H1 (cell line): ENCODE measurements around the gene LMNA. TPM values are rescaled to one million over a fixed set of nuclear protein-coding genes. Genes with fewer than 3 reads are reported as not detected.
"Not testable (repeated sequence)": the region's sequence is repeated elsewhere in the genome, so short reads cannot be mapped to it uniquely, and the experiment has no call there.

Experiments
- CTCF ChIA-PET: fragments of 300-600 bp; sonication (Branson Sonifier 250); formaldehyde crosslinking; loops from one replicate; lab custom pipeline; 2021; ENCODE audit not compliant: partially characterized antibody; lab: Charles Lee
- POLR2A ChIA-PET: fragments of 300-600 bp; sonication (Branson Sonifier 250); formaldehyde crosslinking; loops from one replicate; lab custom pipeline; 2021; ENCODE audit warnings: inconsistent platforms; ENCODE audit not compliant: partially characterized antibody; lab: Charles Lee
- DNase-seq, 2 experiments: peaks; one replicate each; pipeline versions ENCODE4 v3.0.0 to v3.0.0-alpha.2; 2010 to 2022; ENCODE audit warnings: low spot score in 2 of 2, low read depth in 1 of 2, mixed read lengths in 1 of 2
- FAIRE-seq: peaks from 2 replicates; lab custom pipeline; 2011; peaks lifted over from hg19 to GRCh38; lab: Jason Lieb, UNC
- H2AFZ ChIP-seq: 2 replicates; pipeline ENCODE4 v1.8.1; 2012; ENCODE audit warnings: low read length, inconsistent platforms
- H2AK5ac ChIP-seq: 2 replicates; pipeline ENCODE4 v1.6.1; 2013; ENCODE audit warnings: low read depth, low read length
- H2BK120ac ChIP-seq: replicated peaks from 2 replicates; pipeline ENCODE3; 2013; ENCODE audit warnings: low read depth, low read length, inconsistent platforms
- H2BK12ac ChIP-seq: 2 replicates; pipeline ENCODE4 v1.6.1; 2013; ENCODE audit warnings: low read depth, low read length
- H2BK15ac ChIP-seq: 2 replicates; pipeline ENCODE4 v1.6.1; 2013; ENCODE audit warnings: low read length
- H2BK20ac ChIP-seq: 2 replicates; pipeline ENCODE4 v1.6.1; 2013; ENCODE audit warnings: low read length
- H2BK5ac ChIP-seq: 2 replicates; pipeline ENCODE4 v1.6.1; 2013; ENCODE audit warnings: low read depth, low read length
- H3K14ac ChIP-seq: 2 replicates; pipeline ENCODE4 v1.6.1; 2013; ENCODE audit warnings: inconsistent platforms; ENCODE audit not compliant: insufficient read length
- H3K18ac ChIP-seq: 2 replicates; pipeline ENCODE4 v1.6.1; 2013; ENCODE audit warnings: low read length; ENCODE audit errors: extremely low read depth
- H3K23ac ChIP-seq: 2 replicates; pipeline ENCODE4 v1.6.1; 2013; ENCODE audit warnings: inconsistent platforms; ENCODE audit not compliant: insufficient read length
- H3K23me2 ChIP-seq: 2 replicates; pipeline ENCODE4 v1.6.1; 2013; ENCODE audit warnings: low read depth, low read length
- H3K27ac ChIP-seq: 2 replicates; pipeline ENCODE4 v1.6.1; 2011; ENCODE audit warnings: low read depth, low read length, inconsistent platforms
- H3K27me3 ChIP-seq, 4 experiments: replicated peaks in 1 of 4; 1 replicate in 1 of 4; 2 replicates in 3 of 4; pipeline versions ENCODE4 v1.6.1 to v1.8.1; 2011 to 2013; ENCODE audit warnings: low read length in 3 of 4, mild to moderate bottlenecking in 3 of 4, inconsistent platforms in 2 of 4, mixed read lengths in 2 of 4, moderate library complexity in 1 of 4; ENCODE audit not compliant: control insufficient read depth in 3 of 4, insufficient read depth in 3 of 4; ENCODE audit errors: extremely low read depth in 1 of 4
- H3K36me3 ChIP-seq, 4 experiments: 2 replicates each; pipeline versions ENCODE4 v1.6.1 to v1.8.1; 2011 to 2013; ENCODE audit warnings: mild to moderate bottlenecking in 4 of 4, low read length in 3 of 4, moderate library complexity in 2 of 4, control low read depth in 1 of 4, inconsistent platforms in 1 of 4; ENCODE audit not compliant: insufficient read depth in 4 of 4, control insufficient read depth in 2 of 4
- H3K4ac ChIP-seq: replicated peaks from 2 replicates; pipeline ENCODE3; 2013; ENCODE audit warnings: low read length, low read depth, mixed read lengths, inconsistent platforms; ENCODE audit not compliant: insufficient read length
- H3K4me1 ChIP-seq, 4 experiments: replicated peaks in 1 of 4; 1 replicate in 1 of 4; 2 replicates in 3 of 4; pipeline versions ENCODE4 v1.6.1 to v1.8.1; 2011 to 2013; ENCODE audit warnings: low read length in 3 of 4, inconsistent platforms in 2 of 4, mixed read lengths in 1 of 4; ENCODE audit not compliant: insufficient read depth in 4 of 4, control insufficient read depth in 3 of 4
- H3K4me2 ChIP-seq, 2 experiments: 2 replicates each; pipeline versions ENCODE4 v1.6.1 to v1.8.1; 2011 to 2013; ENCODE audit warnings: low read depth in 2 of 2, low read length in 2 of 2, control low read depth in 1 of 2, inconsistent platforms in 1 of 2, mild to moderate bottlenecking in 1 of 2; ENCODE audit not compliant: insufficient read depth in 1 of 2
- H3K4me3 ChIP-seq, 4 experiments: fragments of 200-600, 300-600 bp in 1 of 4; sonication (generic), shearing (Covaris generic), sonication (Bioruptor Twin) in 1 of 4; 2 replicates each; pipeline versions ENCODE4 v1.5.1 to v1.8.1; 2011 to 2016; ENCODE audit warnings: low read length in 4 of 4, low read depth in 3 of 4, control low read depth in 2 of 4, inconsistent platforms in 2 of 4, mild to moderate bottlenecking in 2 of 4, mixed read lengths in 1 of 4, moderate library complexity in 1 of 4; ENCODE audit not compliant: insufficient read depth in 2 of 4; ENCODE audit errors: extremely low read depth in 1 of 4
- H3K56ac ChIP-seq: replicated peaks from 2 replicates; pipeline ENCODE3; 2013; ENCODE audit warnings: low read depth, mild to moderate bottlenecking, mixed read lengths, low read length, inconsistent platforms; ENCODE audit not compliant: insufficient read length
- H3K79me1 ChIP-seq: 2 replicates; pipeline ENCODE4 v1.6.1; 2013; ENCODE audit warnings: low read depth, low read length, control low read depth
- H3K79me2 ChIP-seq, 2 experiments: 2 replicates each; pipeline versions ENCODE4 v1.6.1 to v1.8.1; 2012 to 2013; ENCODE audit warnings: low read length in 2 of 2, mild to moderate bottlenecking in 2 of 2, inconsistent platforms in 1 of 2; ENCODE audit not compliant: insufficient read depth in 2 of 2, control insufficient read depth in 1 of 2
- H3K9ac ChIP-seq, 4 experiments: replicated peaks in 1 of 4; 1 replicate in 1 of 4; 2 replicates in 3 of 4; pipeline versions ENCODE4 v1.6.1 to v1.8.1; 2011 to 2013; ENCODE audit warnings: low read depth in 3 of 4, low read length in 3 of 4, control low read depth in 2 of 4, mild to moderate bottlenecking in 2 of 4, moderate library complexity in 2 of 4, inconsistent platforms in 1 of 4; ENCODE audit errors: extremely low read depth in 1 of 4
- H3K9me3 ChIP-seq, 2 experiments: 2 replicates each; pipeline versions ENCODE4 v1.6.1 to v1.8.1; 2012 to 2013; ENCODE audit warnings: mild to moderate bottlenecking in 2 of 2, moderate library complexity in 2 of 2, control low read depth in 1 of 2, inconsistent platforms in 1 of 2, low read depth in 1 of 2, low read length in 1 of 2, mixed read lengths in 1 of 2; ENCODE audit not compliant: insufficient read depth in 2 of 2
- H4K20me1 ChIP-seq, 2 experiments: replicated peaks in 1 of 2; 2 replicates each; pipeline versions ENCODE3 to v1.8.1; 2011 to 2013; ENCODE audit warnings: inconsistent platforms in 2 of 2, low read length in 2 of 2, mild to moderate bottlenecking in 1 of 2; ENCODE audit not compliant: insufficient read depth in 2 of 2, control insufficient read depth in 1 of 2
- H4K5ac ChIP-seq: 2 replicates; pipeline ENCODE4 v1.6.1; 2013; ENCODE audit warnings: low read length, low read depth, mixed read lengths, inconsistent platforms; ENCODE audit not compliant: insufficient read length
- H4K8ac ChIP-seq: 2 replicates; pipeline ENCODE4 v1.8.0; 2013; ENCODE audit warnings: mild to moderate bottlenecking, moderate library complexity, low read length, inconsistent platforms; ENCODE audit not compliant: insufficient read depth; ENCODE audit errors: extremely low read depth
- H4K91ac ChIP-seq: replicated peaks from 2 replicates; pipeline ENCODE3; 2013; ENCODE audit warnings: low read length, mixed read lengths, inconsistent platforms; ENCODE audit not compliant: insufficient read length
- WGBS, 2 experiments: shearing (Covaris generic) in 1 of 2; methylation state at CpG; one replicate each; pipeline versions ENCODE4 v1.1.6 to v1.1.7; 2013 to 2015; ENCODE audit warnings: low lambda C conversion rate in 2 of 2, mixed read lengths in 2 of 2, inconsistent platforms in 1 of 2, low coverage in 1 of 2, missing lambda C conversion rate in 1 of 2; ENCODE audit not compliant: insufficient replicate concordance in 2 of 2, insufficient coverage in 1 of 2, insufficient read length in 1 of 2; ENCODE audit errors: extremely low coverage in 1 of 2, missing lambda C conversion rate in 1 of 2; 5-methylcytosine and 5-hydroxymethylcytosine counted together
- polyA plus RNA-seq, 7 experiments: library from polyadenylated mRNA; depleted of rRNA in 3 of 7; stranded (reverse) in 5 of 7; unstranded in 2 of 7; fragments of >200 nt in 5 of 7; fragments of 200-250 nt in 2 of 7; gene quantifications; 1 replicate in 5 of 7; 2 replicates in 1 of 7; 4 replicates in 1 of 7; pipeline versions ENCODE4 v1.2.1 to v1.2.3, GENCODE V29; 2011 to 2013; ENCODE audit warnings: missing spikeins in 2 of 7, mixed read lengths in 2 of 7
- total RNA-seq: library from RNA; stranded (reverse); fragmentation: NEBNext Ultra II Directional; extraction: Animal tissue kit (Norgen Biotek cat#: 25700); gene quantifications from 2 replicates; pipeline ENCODE4 v1.2.1, GENCODE V29; 2021

LMNA gene
- total and polyA plus RNA-seq, 2 of the 8 experiments (the other 6 are each of a cell fraction or from before 2014, with no cell fraction given), result 25.8 to 46.8 TPM

GRCh38 chr1:156125544-156125943 lies 11.0 kb downstream of the LMNA start:
- H2BK120ac ChIP-seq, FAIRE-seq, H3K4me3 ChIP-seq, DNase-seq, H2BK15ac ChIP-seq, H3K79me2 ChIP-seq, H4K5ac ChIP-seq, H4K20me1 ChIP-seq, H3K14ac ChIP-seq, H3K18ac ChIP-seq, H2AFZ ChIP-seq, H3K56ac ChIP-seq, H3K27ac ChIP-seq, H3K23ac ChIP-seq, H2BK20ac ChIP-seq, H3K9me3 ChIP-seq, H3K4ac ChIP-seq, H4K8ac ChIP-seq, H3K23me2 ChIP-seq, H3K9ac ChIP-seq, H3K36me3 ChIP-seq, H3K27me3 ChIP-seq, H2BK5ac ChIP-seq, H3K4me2 ChIP-seq, H3K79me1 ChIP-seq, H4K91ac ChIP-seq: not testable (repeated sequence)
- ChIA-PET POLR2A (interaction anchor here (0.6 to 28.0 kb wide), 8 partner anchors 10 to 185 kb away, joined by 3 to 763 read pairs (median 3); partner anchors contain the start of genes LMNA, MEX3A and PMF1), CTCF (interaction anchor here (0.6 to 42.4 kb wide), 13 partner anchors 9 to 264 kb away, joined by 3 to 1994 read pairs (median 3); partner anchors contain the start of genes BGLAP, LMNA, MEX3A and PAQR6)
- 92% methylated on average over 10 of the region's 10 CpGs; no CpG with 5 or more reads in 1 of the 2 experiments for WGBS, 2 experiments
- Histone ChIP-seq H3K4me1 (peaks cover 11 to 41% (median 28%) of the 10 kb centered on the region in 4 experiments), H2AK5ac (0 out of 2 replicates have a peak overlapping the region, but pooled peaks have one; percentile 17), H2BK12ac (0 out of 2 replicates have a peak overlapping the region, but pooled peaks have one; percentile 98)
